Stimulated activated CD8-positive, alpha-beta memory T cell treated with anti-CD3 and anti-CD28 coated beads, Interleukin-15, amount 100 ng/mL, for 24 hours (primary cell): ENCODE data around the gene MT1G.
"Not testable (repeated sequence)": the region's sequence is repeated elsewhere in the genome, so short reads cannot be mapped to it uniquely, and the experiment has no call there.

ENCODE experiments used
- DNase-seq: peaks from one replicate; pipeline ENCODE4 v3.0.0-alpha.2; 2020; ENCODE audit warnings: low read depth

MT1G gene

GRCh38 chr16:56637814-56638750 is 29.8 kb downstream of the MT1G start, which contains the start of gene MT1A:
MT1A (plus strand) TSS chr16:56638666; CDS start chr16:56638739, 73 bp downstream.
- DNase-seq, result no peak

- DNase-seq, result no peak
Observed at GRCh38 chr16:56636616-56637413, 31.1 kb downstream of the MT1G start.

- no peak for DNase-seq
Observed at GRCh38 chr16:56635441-56635967, 32.4 kb downstream of the MT1G start.

- no peak for DNase-seq
Observed at GRCh38 chr16:56634715-56635440, 33.0 kb downstream of the MT1G start.

- no peak for DNase-seq
Observed at GRCh38 chr16:56633535-56633934, 34.3 kb downstream of the MT1G start.

- no peak for DNase-seq
Observed at GRCh38 chr16:56632848-56633365, 35.0 kb downstream of the MT1G start.

- DNase-seq, result no peak
Observed at GRCh38 chr16:56632156-56632847, 35.6 kb downstream of the MT1G start, which contains the start of gene MT1M. MT1M (plus strand) TSS chr16:56632659; CDS start chr16:56632732, 73 bp downstream.

GRCh38 chr16:56631832-56632155 is 36.1 kb downstream of the MT1G start:
- DNase-seq, result no peak

GRCh38 chr16:56631197-56631596 is 36.7 kb downstream of the MT1G start:
- DNase-seq, result no peak

GRCh38 chr16:56630134-56630533 is 37.7 kb downstream of the MT1G start:
- no peak for DNase-seq

- DNase-seq, result no peak
Observed at GRCh38 chr16:56629531-56629930, 38.3 kb downstream of the MT1G start.

GRCh38 chr16:56628486-56629350 is 39.1 kb downstream of the MT1G start:
- no peak for DNase-seq

GRCh38 chr16:56626685-56627084 is 41.2 kb downstream of the MT1G start:
- no peak for DNase-seq

GRCh38 chr16:56625943-56626654 is 41.8 kb downstream of the MT1G start:
- DNase-seq, result no peak

- peak; percentile 52 for DNase-seq
Observed at GRCh38 chr16:56625140-56625942, 42.5 kb downstream of the MT1G start, which contains the start of gene MT1E. MT1E (plus strand) TSS chr16:56625781; CDS start chr16:56625852, 71 bp downstream.

- no peak for DNase-seq
Observed at GRCh38 chr16:56623637-56624036, 44.2 kb downstream of the MT1G start.

GRCh38 chr16:56623184-56623583 is 44.7 kb downstream of the MT1G start:
- not testable (repeated sequence) for DNase-seq

GRCh38 chr16:56621665-56622445 is 46.0 kb downstream of the MT1G start:
- DNase-seq, result not testable (repeated sequence)
